IPS-18a (cell line): ENCODE measurements around the gene PLEKHA1.

ENCODE experiments used
- H3K27ac ChIP-seq: one replicate; pipeline ENCODE4 v1.5.1; 2013; ENCODE audit warnings: low read length
- H3K27me3 ChIP-seq: one replicate; pipeline ENCODE4 v1.6.1; 2013; ENCODE audit warnings: mild to moderate bottlenecking, low read length; ENCODE audit not compliant: control insufficient read depth, insufficient read depth
- H3K36me3 ChIP-seq: one replicate; pipeline ENCODE4 v1.6.1; 2013; ENCODE audit warnings: low read depth, low read length; ENCODE audit not compliant: control insufficient read depth
- H3K4me1 ChIP-seq: one replicate; pipeline ENCODE4 v1.6.1; 2013; ENCODE audit warnings: low read depth, low read length; ENCODE audit not compliant: control insufficient read depth
- H3K4me3 ChIP-seq: one replicate; pipeline ENCODE4 v1.5.1; 2013; ENCODE audit warnings: low read length
- H3K9ac ChIP-seq: one replicate; pipeline ENCODE4 v1.6.1; 2013; ENCODE audit warnings: mild to moderate bottlenecking, low read length, moderate library complexity
- H3K9me3 ChIP-seq: one replicate; pipeline ENCODE4 v1.6.1; 2013; ENCODE audit warnings: low read depth, low read length; ENCODE audit not compliant: control insufficient read depth

PLEKHA1 gene

DNA sequence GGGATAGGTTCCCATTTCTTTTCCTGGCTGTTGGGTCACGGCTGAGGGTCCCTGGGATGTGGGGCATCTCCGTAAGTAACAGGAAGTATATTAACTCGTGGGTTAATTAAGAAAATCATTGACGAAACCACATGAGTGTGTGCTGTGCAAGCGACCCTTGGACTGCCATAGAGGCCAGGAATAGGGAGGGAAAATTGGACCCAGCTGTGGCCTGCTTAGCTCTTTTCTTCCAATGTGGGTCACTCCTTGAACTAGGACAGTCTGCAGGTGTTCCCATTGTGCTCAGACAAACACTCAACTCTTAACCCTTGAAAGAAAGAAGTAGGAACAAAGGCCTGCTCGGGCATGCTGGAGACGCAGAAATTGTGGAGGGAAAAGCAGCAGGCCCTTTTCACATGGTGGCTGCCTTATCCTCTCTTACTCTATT, 25.6 kb upstream of the PLEKHA1 start:
- no peak overlapping the region for H3K4me3 ChIP-seq

GRCh38 chr10:122349758-122350369, 24.6 kb upstream of the PLEKHA1 start:
- Histone ChIP-seq H3K27me3 (no peaks in the 10 kb centered on the region), H3K27ac (no peak overlapping the region), H3K36me3 (no peaks in the 10 kb centered on the region), H3K9ac (no peak overlapping the region), H3K9me3 (peaks cover 8% of the 10 kb centered on the region), H3K4me1 (peaks cover 4% of the 10 kb centered on the region), H3K4me3 (no peak overlapping the region)

More for the DNA sequence above, 25.6 kb upstream of the PLEKHA1 start:
- Histone ChIP-seq H3K36me3 (no peaks in the 10 kb centered on the region), H3K4me1 (peaks cover 5% of the 10 kb centered on the region), H3K27me3 (no peaks in the 10 kb centered on the region), H3K27ac (no peak overlapping the region), H3K9me3 (peaks cover 8% of the 10 kb centered on the region), H3K9ac (no peak overlapping the region)

DNA sequence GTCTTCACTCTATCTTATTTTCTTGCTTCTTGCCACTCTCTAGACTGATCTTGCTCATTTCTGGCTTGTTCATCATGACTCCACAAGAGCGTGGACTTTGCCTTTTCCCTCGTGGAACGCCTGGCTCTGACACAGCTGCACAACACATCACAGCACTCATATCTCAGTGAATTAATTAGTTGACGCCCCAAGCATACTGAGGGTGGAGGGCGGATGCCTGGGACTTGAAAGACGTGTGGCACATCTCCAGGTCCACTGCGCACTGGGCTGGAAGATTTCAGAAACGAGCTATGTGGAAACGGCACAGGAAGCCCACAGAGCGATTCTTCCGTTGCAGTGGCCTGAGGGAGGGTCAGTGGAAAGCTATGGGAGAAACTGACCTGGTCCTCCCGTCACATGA, 23.6 kb upstream of the PLEKHA1 start:
- H3K36me3 ChIP-seq = no peaks in the 10 kb centered on the region
- H3K27me3 ChIP-seq = no peaks in the 10 kb centered on the region
- H3K4me3 ChIP-seq = no peak overlapping the region

DNA sequence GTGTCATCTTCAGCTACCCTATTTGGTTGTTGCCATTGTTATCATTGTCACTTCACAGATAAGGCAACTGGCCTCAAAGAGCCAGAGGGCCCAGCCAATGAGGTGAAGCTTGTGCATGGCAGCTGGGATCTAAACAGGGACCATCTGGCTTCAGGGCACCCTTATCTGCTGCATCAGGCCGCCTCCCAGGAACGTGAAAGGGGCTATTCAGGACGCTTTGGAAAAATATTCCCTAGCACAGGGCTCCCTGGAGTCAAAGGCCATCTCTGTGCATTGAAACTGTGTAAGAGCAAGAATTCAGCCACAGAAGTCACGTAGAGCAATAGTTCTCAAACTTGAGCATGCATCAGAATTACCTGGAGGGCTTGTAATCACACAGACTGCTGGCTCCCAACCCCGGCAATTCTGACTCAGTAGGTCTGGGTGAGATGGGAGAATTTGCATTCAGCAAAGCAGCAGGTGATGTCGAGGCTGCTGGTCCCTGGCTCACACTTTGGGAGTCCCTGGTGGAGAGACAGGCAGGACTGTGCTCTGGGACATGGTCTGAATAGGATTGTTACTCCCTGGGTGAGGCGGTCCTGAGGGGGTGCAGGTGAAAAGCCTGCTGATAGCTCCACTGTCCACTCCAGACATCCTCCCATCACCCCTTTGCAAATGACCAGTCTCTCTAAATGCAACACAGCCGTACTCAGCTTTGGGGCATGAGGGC, 21.5 kb upstream of the PLEKHA1 start:
- Histone ChIP-seq H3K9me3 (no peaks in the 10 kb centered on the region), H3K9ac (no peak overlapping the region), H3K27me3 (no peaks in the 10 kb centered on the region), H3K4me3 (no peak overlapping the region), H3K4me1 (peaks cover 4% of the 10 kb centered on the region), H3K36me3 (no peaks in the 10 kb centered on the region), H3K27ac (no peak overlapping the region)

More for the DNA sequence above, 23.6 kb upstream of the PLEKHA1 start:
- H3K9ac ChIP-seq = no peak overlapping the region
- peaks cover 4% of the 10 kb centered on the region for H3K4me1 ChIP-seq
- no peak overlapping the region for H3K27ac ChIP-seq
- H3K9me3 ChIP-seq = peaks cover 8% of the 10 kb centered on the region

- H3K36me3 ChIP-seq = no peaks in the 10 kb centered on the region
- H3K4me3 ChIP-seq = no peak overlapping the region
- H3K27me3 ChIP-seq = no peaks in the 10 kb centered on the region
- no peaks in the 10 kb centered on the region for H3K9me3 ChIP-seq
- peaks cover 1% of the 10 kb centered on the region for H3K4me1 ChIP-seq
- no peak overlapping the region for H3K27ac ChIP-seq
- H3K9ac ChIP-seq = no peak overlapping the region
Observed at GRCh38 chr10:122354383-122354782, 20.1 kb upstream of the PLEKHA1 start.

GRCh38 chr10:122357685-122358084, 16.8 kb upstream of the PLEKHA1 start:
- H3K4me1 ChIP-seq = no peaks in the 10 kb centered on the region
- H3K9ac ChIP-seq = no peak overlapping the region
- H3K4me3 ChIP-seq = no peak overlapping the region
- no peaks in the 10 kb centered on the region for H3K9me3 ChIP-seq
- no peaks in the 10 kb centered on the region for H3K36me3 ChIP-seq
- H3K27me3 ChIP-seq = no peaks in the 10 kb centered on the region
- H3K27ac ChIP-seq = no peak overlapping the region

DNA sequence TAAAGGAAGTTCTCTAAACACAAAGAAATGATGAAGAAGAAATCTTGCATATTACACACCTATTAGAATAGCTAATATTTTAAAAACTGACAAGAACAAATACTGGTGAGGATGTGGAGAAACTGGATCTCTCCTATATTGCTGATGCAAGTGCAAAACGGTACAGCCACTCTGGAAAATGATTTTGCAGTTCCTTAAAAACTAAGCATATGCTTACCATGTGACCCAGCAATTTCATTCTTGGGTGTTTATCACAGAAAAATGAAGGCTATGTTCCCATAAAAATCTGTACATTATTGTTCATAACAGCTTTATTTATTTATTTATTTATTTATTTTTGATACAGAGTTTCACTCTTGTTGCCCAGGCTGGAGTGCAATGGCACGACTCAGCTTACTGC, 14.9 kb upstream of the PLEKHA1 start:
- Histone ChIP-seq H3K4me3 (no peak overlapping the region), H3K9ac (no peak overlapping the region), H3K36me3 (no peaks in the 10 kb centered on the region), H3K9me3 (no peaks in the 10 kb centered on the region), H3K4me1 (no peaks in the 10 kb centered on the region), H3K27me3 (no peaks in the 10 kb centered on the region), H3K27ac (no peak overlapping the region)

DNA sequence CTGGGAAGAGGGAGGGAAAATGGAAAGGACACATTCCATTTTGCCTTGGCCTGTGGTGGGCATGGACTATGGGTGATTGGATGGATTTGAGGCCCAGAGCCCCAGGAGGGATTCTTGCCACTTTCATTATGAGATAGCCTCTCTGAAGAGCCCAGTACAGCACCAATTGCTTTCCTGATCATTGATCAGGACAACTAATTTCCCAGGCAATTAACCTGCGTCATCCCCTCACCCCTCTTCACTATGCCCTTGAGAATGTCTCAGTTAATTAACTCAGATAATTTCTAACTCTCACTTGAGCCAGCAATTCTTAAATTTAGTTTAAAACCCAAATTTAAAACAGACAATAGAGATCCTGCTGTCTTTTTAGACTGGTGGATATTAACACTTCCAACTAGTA, 13.5 kb upstream of the PLEKHA1 start:
- no peak overlapping the region for H3K9ac ChIP-seq
- no peak overlapping the region for H3K4me3 ChIP-seq
- no peaks in the 10 kb centered on the region for H3K4me1 ChIP-seq
- H3K27ac ChIP-seq = no peak overlapping the region
- no peaks in the 10 kb centered on the region for H3K9me3 ChIP-seq
- no peaks in the 10 kb centered on the region for H3K27me3 ChIP-seq
- no peaks in the 10 kb centered on the region for H3K36me3 ChIP-seq

GRCh38 chr10:122362031-122362592, 12.4 kb upstream of the PLEKHA1 start:
- Histone ChIP-seq H3K27me3 (no peaks in the 10 kb centered on the region), H3K27ac (no peak overlapping the region), H3K9me3 (no peaks in the 10 kb centered on the region), H3K9ac (no peak overlapping the region), H3K4me3 (no peak overlapping the region), H3K36me3 (no peaks in the 10 kb centered on the region), H3K4me1 (no peaks in the 10 kb centered on the region)

DNA sequence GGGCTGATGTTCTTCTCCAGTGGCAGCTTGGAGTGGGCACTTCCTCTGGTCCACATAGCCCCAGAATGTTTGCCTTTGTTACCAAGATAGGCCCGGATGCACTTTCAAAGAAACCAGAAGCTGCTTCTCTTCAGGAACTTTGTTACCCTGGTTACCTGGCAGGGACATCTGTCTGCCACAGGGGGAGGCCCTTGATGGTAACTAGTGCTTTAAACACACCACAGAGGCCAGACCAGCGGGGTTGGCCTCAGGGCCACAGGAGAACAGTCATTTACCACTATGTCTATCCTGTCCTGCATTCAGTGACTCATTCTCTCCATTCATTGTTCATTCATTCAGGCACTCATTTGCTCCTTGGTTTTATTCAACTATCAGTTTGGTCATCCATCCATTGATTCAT, 11.9 kb upstream of the PLEKHA1 start:
- no peaks in the 10 kb centered on the region for H3K36me3 ChIP-seq
- H3K4me3 ChIP-seq = no peak overlapping the region
- no peaks in the 10 kb centered on the region for H3K4me1 ChIP-seq
- H3K9ac ChIP-seq = no peak overlapping the region
- no peaks in the 10 kb centered on the region for H3K9me3 ChIP-seq
- H3K27ac ChIP-seq = no peak overlapping the region
- H3K27me3 ChIP-seq = no peaks in the 10 kb centered on the region

DNA sequence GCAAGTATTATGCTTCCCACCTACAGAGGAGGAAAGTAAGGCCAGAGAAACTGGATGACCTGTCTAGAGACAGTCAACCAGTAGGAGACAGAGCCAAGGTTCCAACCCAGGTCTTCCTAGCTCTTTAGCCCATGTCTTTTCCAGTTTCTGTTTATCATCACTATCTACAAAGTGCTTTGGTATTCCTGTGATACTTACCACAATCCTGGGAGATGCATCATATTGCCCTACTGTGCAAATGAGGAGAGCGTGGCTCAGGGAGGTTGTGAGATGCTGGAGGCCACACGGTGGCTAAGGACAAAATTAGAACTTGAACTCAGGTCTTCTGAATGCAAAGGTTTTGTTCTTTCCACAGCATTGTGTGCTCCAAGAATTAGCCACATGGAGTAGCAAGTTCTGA, 11.2 kb upstream of the PLEKHA1 start:
- H3K27me3 ChIP-seq = no peaks in the 10 kb centered on the region
- H3K4me3 ChIP-seq = no peak overlapping the region
- no peak overlapping the region for H3K27ac ChIP-seq
- H3K9me3 ChIP-seq = no peaks in the 10 kb centered on the region
- H3K4me1 ChIP-seq = peaks cover 1% of the 10 kb centered on the region
- no peaks in the 10 kb centered on the region for H3K36me3 ChIP-seq
- H3K9ac ChIP-seq = no peak overlapping the region
